ENCODE measurements around the gene P4HB. TPM values are rescaled to one million over a fixed set of nuclear protein-coding genes. Genes with fewer than 3 reads are reported as not detected.
A peak's percentile ranks its signal among the peaks of the same experiment; 100 is the strongest.

P4HB gene
- total RNA-seq, 1 experiment from 2014 or later, result 759 TPM

GRCh38 chr17:81868674-81869220 lies 8.4 kb upstream of the P4HB start:
- ATAC-seq (peak; percentile 32), DNase-seq (ENCODE audit: low read depth, low spot score) (no peak)
- no peaks in the 10 kb centered on the region for H3K9me3 ChIP-seq (ENCODE audit: control insufficient read depth, insufficient read depth, low read depth, low read length)
- H3K36me3 ChIP-seq (ENCODE audit: control insufficient read depth, insufficient read depth, low read length), result peaks cover 9% of the 10 kb centered on the region; the same call in 1 of the 2 replicates
- ChIA-PET POLR2A (interaction anchor here (0.9 kb wide), 1 partner anchor 56 kb away, joined by 3 read pairs; no protein-coding TSS in a partner anchor), CTCF (no interaction called here)
- H3K27ac ChIP-seq (ENCODE audit: low read length), result peak overlapping the region; percentile 98
- in situ Hi-C loops (cut with HindIII; ENCODE audit: low pct_unique_long_range_greater_than_20kb, low sequenced_read_pairs) (no loop called here), intact Hi-C loops (cut with micrococcal nuclease; ENCODE audit: unreplicated experiment) (loop anchor here (10.0 kb wide), 1 partner anchor 156 kb away; the partner anchor contains the start of genes CENPX and LRRC45)
- TSS peak; percentile 92 for BruUV-seq (replicated peaks)
- peak overlapping the region; percentile 77 to 93 for H3K4me3 ChIP-seq (ENCODE audit: low read depth in 2 of 2, low read length in 2 of 2)
- peaks cover 57% of the 10 kb centered on the region for H3K4me1 ChIP-seq (ENCODE audit: control insufficient read depth, insufficient read depth, low read length)
- no peaks in the 10 kb centered on the region for H3K27me3 ChIP-seq (ENCODE audit: control insufficient read depth, insufficient read depth, low read length)
- TF ChIP-seq TCF7L2 (IDR thresholded peaks at IDR 0.05; ENCODE audit: low read depth, low read length) (no peak), SIN3A (IDR thresholded peaks at IDR 0.05; ENCODE audit: borderline replicate concordance, insufficient read depth, low read depth, low read length) (peak; percentile 68; the same call in 1 of the 2 replicates), POLR2AphosphoS5 (IDR thresholded peaks at IDR 0.05; ENCODE audit: low read depth, low read length) (peak; percentile 66)

DNA sequence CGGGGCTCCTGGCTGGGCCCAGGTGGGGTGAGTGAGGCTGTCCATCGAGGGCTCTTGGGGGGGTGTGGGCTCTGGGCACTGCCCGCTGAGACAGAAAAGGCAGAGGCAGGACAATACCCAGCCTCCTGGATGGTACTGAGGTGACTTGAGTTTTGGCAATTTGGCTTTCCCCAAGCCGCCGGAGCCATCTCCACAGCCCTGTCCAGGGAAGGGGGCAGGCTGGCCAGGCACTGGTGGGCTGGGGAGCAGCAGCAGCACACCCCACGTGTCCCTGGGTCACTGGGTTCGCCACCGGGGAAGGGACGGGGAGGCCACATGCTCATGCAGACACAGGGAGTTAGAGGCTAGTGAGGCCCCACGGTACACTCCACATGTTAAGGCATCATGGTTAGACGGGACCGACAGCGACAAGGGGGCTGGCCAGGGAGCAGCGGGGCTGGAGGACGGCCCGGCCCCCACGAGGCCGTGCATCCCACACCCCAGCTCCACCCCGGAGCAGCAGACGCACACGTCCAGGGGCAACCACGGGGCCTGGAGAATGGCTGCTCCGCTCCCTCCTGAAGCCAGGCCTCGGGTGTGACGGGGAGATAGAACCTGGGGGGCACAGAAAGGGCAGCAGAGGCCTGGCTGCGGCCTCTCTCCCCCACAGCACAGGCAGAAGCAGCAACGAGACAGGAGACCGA lies 7.8 kb upstream of the P4HB start:
- Histone ChIP-seq H3K4me3 (ENCODE audit: low read depth in 2 of 2, low read length in 2 of 2) (no peak overlapping the region), H3K9me3 (ENCODE audit: control insufficient read depth, insufficient read depth, low read depth, low read length) (no peaks in the 10 kb centered on the region), H3K4me1 (ENCODE audit: control insufficient read depth, insufficient read depth, low read length) (peaks cover 59% of the 10 kb centered on the region), H3K27ac (ENCODE audit: low read length) (peak overlapping the region; percentile 90), H3K27me3 (ENCODE audit: control insufficient read depth, insufficient read depth, low read length) (no peaks in the 10 kb centered on the region), H3K36me3 (ENCODE audit: control insufficient read depth, insufficient read depth, low read length) (peaks cover 9% of the 10 kb centered on the region; the same call in 1 of the 2 replicates)
- POLR2A ChIA-PET, result no interaction called here
- TF ChIP-seq TCF7L2 (IDR thresholded peaks at IDR 0.05; ENCODE audit: low read depth, low read length), result peak; percentile 0
- TF ChIP-seq, protein P1, sequence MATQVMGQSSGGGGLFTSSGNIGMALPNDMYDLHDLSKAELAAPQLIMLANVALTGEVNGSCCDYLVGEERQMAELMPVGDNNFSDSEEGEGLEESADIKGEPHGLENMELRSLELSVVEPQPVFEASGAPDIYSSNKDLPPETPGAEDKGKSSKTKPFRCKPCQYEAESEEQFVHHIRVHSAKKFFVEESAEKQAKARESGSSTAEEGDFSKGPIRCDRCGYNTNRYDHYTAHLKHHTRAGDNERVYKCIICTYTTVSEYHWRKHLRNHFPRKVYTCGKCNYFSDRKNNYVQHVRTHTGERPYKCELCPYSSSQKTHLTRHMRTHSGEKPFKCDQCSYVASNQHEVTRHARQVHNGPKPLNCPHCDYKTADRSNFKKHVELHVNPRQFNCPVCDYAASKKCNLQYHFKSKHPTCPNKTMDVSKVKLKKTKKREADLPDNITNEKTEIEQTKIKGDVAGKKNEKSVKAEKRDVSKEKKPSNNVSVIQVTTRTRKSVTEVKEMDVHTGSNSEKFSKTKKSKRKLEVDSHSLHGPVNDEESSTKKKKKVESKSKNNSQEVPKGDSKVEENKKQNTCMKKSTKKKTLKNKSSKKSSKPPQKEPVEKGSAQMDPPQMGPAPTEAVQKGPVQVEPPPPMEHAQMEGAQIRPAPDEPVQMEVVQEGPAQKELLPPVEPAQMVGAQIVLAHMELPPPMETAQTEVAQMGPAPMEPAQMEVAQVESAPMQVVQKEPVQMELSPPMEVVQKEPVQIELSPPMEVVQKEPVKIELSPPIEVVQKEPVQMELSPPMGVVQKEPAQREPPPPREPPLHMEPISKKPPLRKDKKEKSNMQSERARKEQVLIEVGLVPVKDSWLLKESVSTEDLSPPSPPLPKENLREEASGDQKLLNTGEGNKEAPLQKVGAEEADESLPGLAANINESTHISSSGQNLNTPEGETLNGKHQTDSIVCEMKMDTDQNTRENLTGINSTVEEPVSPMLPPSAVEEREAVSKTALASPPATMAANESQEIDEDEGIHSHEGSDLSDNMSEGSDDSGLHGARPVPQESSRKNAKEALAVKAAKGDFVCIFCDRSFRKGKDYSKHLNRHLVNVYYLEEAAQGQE (IDR thresholded peaks at IDR 0.05; ENCODE audit: insufficient read depth in 1 of 2, low read depth in 2 of 2, low read length in 1 of 2), result peak in 1 of 2 experiments; percentile 69; a peak in 1 of 4 replicates
- peak; percentile 36 for TF ChIP-seq POLR2AphosphoS5 (IDR thresholded peaks at IDR 0.05; ENCODE audit: low read depth, low read length)
- peak; percentile 17 for TF ChIP-seq SIN3A (IDR thresholded peaks at IDR 0.05; ENCODE audit: borderline replicate concordance, insufficient read depth, low read depth, low read length)
- TF ChIP-seq, protein P2, sequence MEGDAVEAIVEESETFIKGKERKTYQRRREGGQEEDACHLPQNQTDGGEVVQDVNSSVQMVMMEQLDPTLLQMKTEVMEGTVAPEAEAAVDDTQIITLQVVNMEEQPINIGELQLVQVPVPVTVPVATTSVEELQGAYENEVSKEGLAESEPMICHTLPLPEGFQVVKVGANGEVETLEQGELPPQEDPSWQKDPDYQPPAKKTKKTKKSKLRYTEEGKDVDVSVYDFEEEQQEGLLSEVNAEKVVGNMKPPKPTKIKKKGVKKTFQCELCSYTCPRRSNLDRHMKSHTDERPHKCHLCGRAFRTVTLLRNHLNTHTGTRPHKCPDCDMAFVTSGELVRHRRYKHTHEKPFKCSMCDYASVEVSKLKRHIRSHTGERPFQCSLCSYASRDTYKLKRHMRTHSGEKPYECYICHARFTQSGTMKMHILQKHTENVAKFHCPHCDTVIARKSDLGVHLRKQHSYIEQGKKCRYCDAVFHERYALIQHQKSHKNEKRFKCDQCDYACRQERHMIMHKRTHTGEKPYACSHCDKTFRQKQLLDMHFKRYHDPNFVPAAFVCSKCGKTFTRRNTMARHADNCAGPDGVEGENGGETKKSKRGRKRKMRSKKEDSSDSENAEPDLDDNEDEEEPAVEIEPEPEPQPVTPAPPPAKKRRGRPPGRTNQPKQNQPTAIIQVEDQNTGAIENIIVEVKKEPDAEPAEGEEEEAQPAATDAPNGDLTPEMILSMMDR (IDR thresholded peaks at IDR 0.05), result no peak
- DNase-seq (ENCODE audit: low read depth, low spot score) (no peak), ATAC-seq (peak; percentile 27)
- intact Hi-C loops (cut with micrococcal nuclease; ENCODE audit: unreplicated experiment) (loop anchor here (10.0 kb wide), 1 partner anchor 157 kb away; the partner anchor contains the start of genes CENPX and LRRC45), in situ Hi-C loops (cut with HindIII; ENCODE audit: low pct_unique_long_range_greater_than_20kb, low sequenced_read_pairs) (no loop called here)
- CTCF ChIA-PET, result no interaction called here
- no TSS peak for BruUV-seq (replicated peaks)
